GM12891 (cell line): ENCODE data around the gene CITED4.

Experiments
- DNase-seq: peaks from one replicate; pipeline ENCODE4 v3.0.0; 2011; ENCODE audit warnings: low spot score; ENCODE audit not compliant: insufficient read length
- FAIRE-seq: peaks from 2 replicates; lab custom pipeline; 2011; peaks lifted over from hg19 to GRCh38; lab: Jason Lieb, UNC
- PAX5 ChIP-seq: IDR thresholded peaks from 2 replicates; pipeline ENCODE4 v1.6.1; 2011; ENCODE audit warnings: low read length, moderate library complexity, mild to moderate bottlenecking; ENCODE audit not compliant: insufficient read depth, severe bottlenecking
- POLR2A ChIP-seq: IDR thresholded peaks from 2 replicates; pipeline ENCODE4 v1.6.1; 2011; ENCODE audit warnings: low read depth, low read length, control low read depth
- POLR2AphosphoS5 ChIP-seq: IDR thresholded peaks from 2 replicates; pipeline ENCODE4 v1.6.1; 2011; ENCODE audit warnings: low read depth, low read length, control low read depth
- POU2F2 ChIP-seq: IDR thresholded peaks from 2 replicates; pipeline ENCODE4 v1.6.1; 2011; ENCODE audit warnings: low read depth, mild to moderate bottlenecking, control low read depth, low read length, moderate library complexity
- SPI1 ChIP-seq: IDR thresholded peaks from 2 replicates; pipeline ENCODE4 v1.6.1; 2011; ENCODE audit warnings: low read depth, low read length, control low read depth
- TAF1 ChIP-seq: IDR thresholded peaks from 2 replicates; pipeline ENCODE4 v1.6.1; 2011; ENCODE audit warnings: low read depth, low read length, control low read depth

The CITED4 gene

DNA sequence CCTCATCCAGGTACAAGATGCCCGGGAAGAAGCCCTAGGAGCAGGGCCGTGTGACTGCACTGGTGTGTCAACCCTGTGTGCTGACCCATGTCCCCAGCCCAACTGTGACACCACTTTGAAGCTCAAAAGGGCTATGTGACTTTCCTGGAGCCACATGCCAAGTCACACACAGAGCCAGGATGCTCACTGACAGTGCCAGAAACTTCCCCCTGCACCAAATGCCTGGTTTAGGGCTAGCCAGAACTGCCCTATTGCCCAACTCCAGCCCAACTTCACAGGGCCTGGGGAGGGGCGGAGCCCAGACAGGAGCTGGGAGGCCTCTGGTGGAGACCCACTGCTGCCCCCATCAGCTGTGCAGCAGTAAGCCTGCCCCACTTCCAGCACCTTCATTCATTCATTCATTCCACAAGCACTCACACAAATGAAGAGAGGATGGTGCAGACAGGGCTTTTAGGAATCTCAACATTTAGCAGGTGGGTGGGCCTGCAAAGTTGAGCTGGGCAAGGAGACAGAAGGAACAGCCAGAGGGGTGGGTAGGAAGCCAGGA, 41.8 kb downstream of the CITED4 start:
- TF ChIP-seq SPI1 = no peak
- TF ChIP-seq POLR2A = no peak
- TF ChIP-seq POLR2AphosphoS5 = no peak
- no peak for TF ChIP-seq POU2F2
- TF ChIP-seq PAX5 = no peak
- no peak for TF ChIP-seq TAF1
- FAIRE-seq (no peak), DNase-seq (no peak)

DNA sequence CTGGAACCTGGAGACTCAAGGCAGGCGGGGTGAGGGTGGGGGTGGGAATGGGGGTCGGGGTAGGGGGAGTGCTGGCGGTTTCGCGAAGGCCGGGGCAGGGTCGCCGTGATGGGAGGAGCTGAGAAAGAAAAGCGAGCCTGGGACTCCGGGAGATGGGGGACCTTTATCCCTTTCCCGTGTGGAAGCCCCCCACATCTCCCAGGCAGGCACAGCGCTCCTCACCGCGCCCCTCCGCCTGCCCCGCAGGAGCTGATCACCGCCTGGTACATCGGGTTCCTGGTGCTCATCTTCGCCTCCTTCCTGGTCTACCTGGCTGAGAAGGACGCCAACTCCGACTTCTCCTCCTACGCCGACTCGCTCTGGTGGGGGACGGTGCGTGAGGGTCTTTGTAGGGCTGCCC, 43.1 kb downstream of the CITED4 start:
- FAIRE-seq (no peak), DNase-seq (no peak)
- TF ChIP-seq POU2F2 = no peak
- no peak for TF ChIP-seq POLR2AphosphoS5
- no peak for TF ChIP-seq POLR2A
- TF ChIP-seq SPI1 = no peak
- no peak for TF ChIP-seq TAF1
- no peak for TF ChIP-seq PAX5

DNA sequence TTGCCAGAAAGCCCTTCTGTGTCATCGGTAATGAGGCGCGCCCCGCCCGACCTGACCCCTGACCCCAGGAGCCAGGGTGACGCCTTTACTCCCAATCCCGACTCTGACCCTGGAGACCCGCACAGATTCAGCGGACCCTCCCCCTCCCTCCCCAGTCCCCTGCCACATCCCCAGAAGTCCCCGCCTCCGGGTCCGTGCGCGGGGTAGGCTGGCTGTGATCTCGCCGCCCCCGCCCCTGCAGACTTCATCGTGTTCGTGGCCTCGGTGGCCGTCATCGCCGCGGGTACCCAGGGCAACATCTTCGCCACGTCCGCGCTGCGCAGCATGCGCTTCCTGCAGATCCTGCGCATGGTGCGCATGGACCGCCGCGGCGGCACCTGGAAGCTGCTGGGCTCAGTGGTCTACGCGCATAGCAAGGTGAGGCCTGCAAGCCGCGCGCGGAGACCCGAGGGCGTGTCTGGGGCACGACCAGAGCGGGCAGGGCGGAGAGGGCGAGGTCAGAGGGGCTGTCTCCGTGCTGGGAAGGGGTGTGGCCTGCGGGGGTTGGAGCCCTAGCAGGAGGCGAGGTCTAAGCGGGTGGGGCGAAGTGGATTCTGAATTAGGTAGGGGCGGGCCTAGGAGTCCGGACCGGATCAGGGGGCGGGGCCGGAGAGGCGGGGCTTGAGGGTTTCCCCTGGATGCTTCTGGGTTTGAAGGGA, 43.8 kb downstream of the CITED4 start:
- peak; percentile 84 for FAIRE-seq
- DNase-seq = peak; percentile 85
- TF ChIP-seq POLR2A = no peak
- TF ChIP-seq POU2F2 = no peak
- TF ChIP-seq TAF1 = no peak
- TF ChIP-seq SPI1 = no peak
- TF ChIP-seq POLR2AphosphoS5 = no peak
- no peak for TF ChIP-seq PAX5

GRCh38 chr1:40817791-40818263, 44.3 kb downstream of the CITED4 start:
- FAIRE-seq (no peak), DNase-seq (no peak)
- TF ChIP-seq POLR2AphosphoS5 = no peak
- TF ChIP-seq POLR2A = no peak
- TF ChIP-seq POU2F2 = no peak
- TF ChIP-seq PAX5 = no peak
- no peak for TF ChIP-seq SPI1
- TF ChIP-seq TAF1 = no peak

DNA sequence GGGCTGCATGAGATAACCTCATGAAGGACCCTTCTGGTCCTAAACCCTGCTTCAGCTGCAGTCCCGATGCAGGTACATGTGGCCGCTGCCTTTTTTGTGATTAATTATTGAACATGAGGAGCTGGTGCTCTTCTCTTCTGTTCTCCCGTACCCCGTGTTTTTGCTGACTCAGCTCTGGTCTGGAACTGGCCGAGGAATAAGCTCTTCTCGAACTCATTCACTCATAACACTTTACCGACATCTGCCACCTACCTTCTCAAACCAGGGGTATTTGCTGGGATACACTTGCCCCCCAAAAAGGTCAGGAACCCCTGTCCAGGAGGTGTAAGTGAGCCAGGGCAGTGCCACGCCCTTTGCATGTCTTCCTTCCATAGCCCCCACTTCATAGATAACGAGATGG, 46.7 kb downstream of the CITED4 start:
- FAIRE-seq (no peak), DNase-seq (no peak)
- TF ChIP-seq SPI1 (no peak), TAF1 (no peak), PAX5 (no peak), POLR2A (no peak), POLR2AphosphoS5 (no peak), POU2F2 (no peak)
